GM12878 (cell line): ENCODE data around the gene SPARC. TPM values are rescaled to one million over a fixed set of nuclear protein-coding genes. Genes with fewer than 3 reads are reported as not detected.
A peak's percentile ranks its signal among the peaks of the same experiment; 100 is the strongest.

Experiments
- ATAC-seq: fragments of 200-7000 bp; cut with Tn5 transposase; 3 replicates; pipeline ENCODE4 v1.9.1; 2020; ENCODE audit warnings: mild to moderate bottlenecking, moderate library complexity
- BruUV-seq: library from RNA; stranded (reverse); fragments of 400-500 nt; replicated peaks from 2 replicates; lab custom pipeline; 2021; lab: Mats Ljungman, UMichigan
- CTCF ChIA-PET: fragments of 300-600 bp; sonication (Branson Sonifier 250); formaldehyde crosslinking; extraction: SDS; loops from one replicate; lab custom pipeline; 2021; ENCODE audit warnings: inconsistent platforms; lab: Yijun Ruan, JAX
- POLR2A ChIA-PET: fragments of 350-600 bp; formaldehyde crosslinking; extraction: SDS; loops from one replicate; lab custom pipeline; 2021; ENCODE audit warnings: inconsistent platforms; lab: Charles Lee
- RAD21 ChIA-PET: fragments of 300-600 bp; sonication (Branson Sonifier 250); formaldehyde crosslinking; loops from one replicate; lab custom pipeline; 2023; ENCODE audit warnings: antibody characterized with exemption; ENCODE audit not compliant: unreplicated experiment; lab: Charles Lee
- SMC1A ChIA-PET: fragments of 300-600 bp; sonication (Branson Sonifier 250); formaldehyde crosslinking; loops from one replicate; lab custom pipeline; 2023; ENCODE audit not compliant: unreplicated experiment, uncharacterized antibody; lab: Charles Lee
- DNase-seq: peaks from one replicate; pipeline ENCODE4 v3.0.0-alpha.2; 2011; ENCODE audit warnings: low read depth, low spot score
- FAIRE-seq: peaks from 3 replicates; lab custom pipeline; 2011; peaks lifted over from hg19 to GRCh38; lab: Jason Lieb, UNC
- H2AFZ ChIP-seq: 2 replicates; pipeline ENCODE4 v1.6.0; 2011; ENCODE audit warnings: low read depth, low read length, control low read depth; ENCODE audit not compliant: control insufficient read depth
- H3K27ac ChIP-seq: 2 replicates; pipeline ENCODE4 v1.5.1; 2011; ENCODE audit warnings: control low read depth; ENCODE audit not compliant: control insufficient read depth, insufficient read depth
- H3K27me3 ChIP-seq, 2 experiments: replicated peaks in 1 of 2; 2 replicates each; pipeline versions ENCODE4 v1.6.0 to v1.6.1; 2011; ENCODE audit warnings: low read length in 1 of 2; ENCODE audit not compliant: control insufficient read depth in 2 of 2, insufficient read depth in 2 of 2
- H3K36me3 ChIP-seq, 2 experiments: 2 replicates each; pipeline ENCODE4 v1.5.1; 2011; ENCODE audit warnings: low read length in 1 of 2; ENCODE audit not compliant: control insufficient read depth in 2 of 2, insufficient read depth in 2 of 2
- H3K4me1 ChIP-seq: 2 replicates; pipeline ENCODE4 v1.6.1; 2011; ENCODE audit warnings: mild to moderate bottlenecking, low read length, moderate library complexity, mixed read lengths; ENCODE audit not compliant: control insufficient read depth, insufficient read depth
- H3K4me2 ChIP-seq: 2 replicates; pipeline ENCODE4 v1.6.0; 2011; ENCODE audit warnings: control low read depth; ENCODE audit not compliant: control insufficient read depth, insufficient read depth
- H3K4me3 ChIP-seq: fragments of 200-600 bp; sonication (generic); 2 replicates; pipeline ENCODE4 v1.5.1; 2016
- H3K79me2 ChIP-seq: 2 replicates; pipeline ENCODE4 v1.6.0; 2011; ENCODE audit warnings: low read length; ENCODE audit not compliant: control insufficient read depth, insufficient read depth
- H3K9ac ChIP-seq: 2 replicates; pipeline ENCODE4 v1.8.0; 2011; ENCODE audit warnings: low read length, control low read depth, mixed read lengths; ENCODE audit not compliant: control insufficient read depth, insufficient read depth
- H3K9me3 ChIP-seq: replicated peaks from 3 replicates; pipeline ENCODE4 v1.5.1; 2011; ENCODE audit warnings: mild to moderate bottlenecking, low read length; ENCODE audit not compliant: control insufficient read depth, insufficient read depth
- H4K20me1 ChIP-seq: 2 replicates; pipeline ENCODE4 v1.6.0; 2011; ENCODE audit not compliant: control insufficient read depth, insufficient read depth
- CHD4 ChIP-seq: fragments of 200-600 bp; sonication (generic); IDR thresholded peaks from 2 replicates; pipeline ENCODE4 v1.6.1; 2016; ENCODE audit warnings: mild to moderate bottlenecking
- CTCF ChIP-seq, 3 experiments: IDR thresholded peaks in 2 of 3; conservative IDR thresholded peaks in 1 of 3; 2 replicates each; pipeline ENCODE4 v1.5.1; 2011; ENCODE audit warnings: low read depth in 3 of 3, low read length in 3 of 3, mild to moderate bottlenecking in 3 of 3, control low read depth in 2 of 3, moderate library complexity in 2 of 3, inconsistent platforms in 1 of 3, mixed read lengths in 1 of 3; ENCODE audit not compliant: control insufficient read depth in 2 of 3, insufficient read depth in 1 of 3; ENCODE audit errors: extremely low read depth in 1 of 3
- DPF2 ChIP-seq: fragments of 450-650 bp; IDR thresholded peaks from 2 replicates; pipeline ENCODE4 v1.6.1; 2017; ENCODE audit warnings: mild to moderate bottlenecking
- FOXK2 ChIP-seq: fragments of 450-650 bp; IDR thresholded peaks from 2 replicates; pipeline ENCODE4 v1.6.1; 2017; ENCODE audit warnings: mild to moderate bottlenecking, moderate library complexity
- MAX ChIP-seq: IDR thresholded peaks from 2 replicates; pipeline ENCODE4 v1.6.1; 2012; ENCODE audit warnings: low read depth, low read length, improper control_type of control experiment
- NBN ChIP-seq: fragments of 450-650 bp; IDR thresholded peaks from 2 replicates; pipeline ENCODE4 v1.6.1; 2016
- RCOR1 ChIP-seq: conservative IDR thresholded peaks from 2 replicates; pipeline ENCODE4 v1.6.1; 2012; ENCODE audit warnings: low read depth, low read length, improper control_type of control experiment
- RUNX3 ChIP-seq: IDR thresholded peaks from 2 replicates; pipeline ENCODE4 v1.6.1; 2012; ENCODE audit warnings: low read length, inconsistent platforms
- SIN3A ChIP-seq: IDR thresholded peaks from 2 replicates; pipeline ENCODE4 v1.6.1; 2012; ENCODE audit warnings: low read depth, low read length, improper control_type of control experiment
- SMC3 ChIP-seq: IDR thresholded peaks from 2 replicates; pipeline ENCODE4 v1.6.1; 2011; ENCODE audit warnings: low read length, improper control_type of control experiment, borderline replicate concordance
- TCF7 ChIP-seq: IDR thresholded peaks from 2 replicates; pipeline ENCODE4 v1.6.1; 2014; ENCODE audit warnings: antibody characterized with exemption, borderline replicate concordance
- ZNF24 ChIP-seq: fragments of 450-650 bp; IDR thresholded peaks from 2 replicates; pipeline ENCODE4 v1.6.1; 2017; ENCODE audit warnings: antibody characterized with exemption, mild to moderate bottlenecking
- WGBS: methylation state at CpG from one replicate; pipeline ENCODE4 v1.1.6; 2016; ENCODE audit warnings: low lambda C conversion rate; ENCODE audit not compliant: insufficient replicate concordance, insufficient coverage; ENCODE audit errors: missing lambda C conversion rate; 5-methylcytosine and 5-hydroxymethylcytosine counted together
- in situ Hi-C: fragments of 300-500 bp; cut with MboI; formaldehyde crosslinking; loops from 9 replicates; pipeline ENCODE4 v1.14.3; 2018; ENCODE audit warnings: mixed read lengths
- intact Hi-C: fragments of 100-400 bp; cut with micrococcal nuclease; formaldehyde crosslinking; loops from one replicate; pipeline ENCODE4 v1.14.2; 2022; ENCODE audit not compliant: unreplicated experiment
- polyA plus RNA-seq, 11 experiments: library from polyadenylated mRNA; depleted of rRNA in 4 of 11; unstranded in 6 of 11; stranded (reverse) in 5 of 11; fragments of >200 nt; fragmentation: Nextera tagmentation in 4 of 11; fragmentation: Illumina TruSeq in 1 of 11; extraction: Ambion mirVana in 4 of 11; extraction: Trizol in 1 of 11; gene quantifications; 1 replicate in 1 of 11; 2 replicates in 10 of 11; pipeline versions ENCODE4 v1.2.1 to v1.2.3, GENCODE V29; 2011 to 2016; ENCODE audit warnings: inconsistent platforms in 2 of 11, missing spikeins in 2 of 11, low read depth in 1 of 11
- total RNA-seq, 4 experiments: library from RNA; depleted of rRNA in 3 of 4; stranded (reverse); fragments of >200 nt in 3 of 4; fragmentation: Illumina TruSeq in 1 of 4; extraction: Trizol in 1 of 4; gene quantifications; 2 replicates each; pipeline versions ENCODE4 v1.2.1 to v1.2.3, GENCODE V29; 2013 to 2021
- TF ChIP-seq, protein P1 (sequence below): fragments of 450-650 bp; conservative IDR thresholded peaks from 2 replicates; pipeline ENCODE4 v1.6.1; 2017; ENCODE audit warnings: mild to moderate bottlenecking, moderate library complexity

The SPARC gene
- total and polyA plus RNA-seq, 10 of the 15 experiments (the other 5 are each of a cell fraction or from before 2014, with no cell fraction given) = 29.6 to 154 (median 57.0) TPM

DNA sequence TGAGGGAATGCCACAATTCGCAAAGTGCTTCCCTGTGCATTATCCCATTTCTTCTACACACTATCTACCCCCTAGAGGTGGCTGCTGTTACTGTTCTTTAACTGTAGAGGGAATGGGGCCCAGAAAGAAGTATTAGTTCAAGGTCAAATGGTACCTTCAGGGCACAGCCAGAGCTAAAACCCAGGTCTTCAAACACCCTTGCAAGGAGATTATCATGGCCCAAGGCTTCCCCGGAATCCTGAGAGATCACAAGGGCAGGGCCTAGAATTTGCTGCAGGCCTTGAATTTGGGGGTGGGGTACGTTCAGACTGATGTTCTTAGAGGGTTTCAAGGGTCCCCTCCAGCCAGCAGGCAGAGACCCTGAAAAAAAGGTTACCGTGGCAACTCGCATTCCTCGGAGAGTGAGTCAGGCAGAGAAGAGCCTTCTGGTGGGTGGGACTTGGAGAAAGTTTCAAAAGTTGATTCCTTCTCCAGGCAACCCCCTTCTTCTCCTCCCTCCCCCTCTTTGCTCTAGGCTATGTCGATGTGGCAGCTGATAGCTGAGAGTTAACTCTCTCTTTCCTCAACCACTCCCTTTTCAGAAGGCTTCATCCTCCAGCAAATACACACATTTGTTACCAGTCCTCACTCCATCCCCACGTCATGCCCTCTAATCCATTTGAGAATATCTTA, 1.9 kb downstream of the SPARC start:
- Histone ChIP-seq H3K36me3 (no peaks in the 10 kb centered on the region), H3K9me3 (no peaks in the 10 kb centered on the region), H3K27me3 (no peaks in the 10 kb centered on the region), H4K20me1 (no peaks in the 10 kb centered on the region), H3K4me1 (peaks cover 10% of the 10 kb centered on the region), H3K4me2 (peak overlapping the region; percentile 60), H2AFZ (no peak overlapping the region), H3K9ac (peak overlapping the region; percentile 37; the same call in 1 of the 2 replicates), H3K4me3 (peak overlapping the region; percentile 88), H3K79me2 (peaks cover 33% of the 10 kb centered on the region), H3K27ac (no peak overlapping the region; the same call in 1 of the 2 replicates)
- FAIRE-seq (no peak), DNase-seq (no peak), ATAC-seq (peak; percentile 31; the same call in 1 of the 3 replicates)
- no peak for TF ChIP-seq RCOR1
- TF ChIP-seq SIN3A = no peak
- TF ChIP-seq TCF7 = no peak
- no peak for TF ChIP-seq ZNF24
- TF ChIP-seq CTCF (IDR thresholded peaks at IDR 0.05 in 2 of 3, conservative IDR thresholded peaks at IDR 0.05 in 1 of 3; ENCODE audit: control insufficient read depth in 2 of 3, extremely low read depth in 1 of 3, insufficient read depth in 1 of 3, low read depth in 3 of 3, low read length in 3 of 3) = peak; percentile 0 to 40 (median 27); a peak in 3 of 6 replicates
- no peak for TF ChIP-seq DPF2
- no peak for TF ChIP-seq CHD4
- TF ChIP-seq FOXK2 = no peak
- TF ChIP-seq SMC3 = peak; percentile 5; the same call in 1 of the 2 replicates
- TF ChIP-seq, protein P1, sequence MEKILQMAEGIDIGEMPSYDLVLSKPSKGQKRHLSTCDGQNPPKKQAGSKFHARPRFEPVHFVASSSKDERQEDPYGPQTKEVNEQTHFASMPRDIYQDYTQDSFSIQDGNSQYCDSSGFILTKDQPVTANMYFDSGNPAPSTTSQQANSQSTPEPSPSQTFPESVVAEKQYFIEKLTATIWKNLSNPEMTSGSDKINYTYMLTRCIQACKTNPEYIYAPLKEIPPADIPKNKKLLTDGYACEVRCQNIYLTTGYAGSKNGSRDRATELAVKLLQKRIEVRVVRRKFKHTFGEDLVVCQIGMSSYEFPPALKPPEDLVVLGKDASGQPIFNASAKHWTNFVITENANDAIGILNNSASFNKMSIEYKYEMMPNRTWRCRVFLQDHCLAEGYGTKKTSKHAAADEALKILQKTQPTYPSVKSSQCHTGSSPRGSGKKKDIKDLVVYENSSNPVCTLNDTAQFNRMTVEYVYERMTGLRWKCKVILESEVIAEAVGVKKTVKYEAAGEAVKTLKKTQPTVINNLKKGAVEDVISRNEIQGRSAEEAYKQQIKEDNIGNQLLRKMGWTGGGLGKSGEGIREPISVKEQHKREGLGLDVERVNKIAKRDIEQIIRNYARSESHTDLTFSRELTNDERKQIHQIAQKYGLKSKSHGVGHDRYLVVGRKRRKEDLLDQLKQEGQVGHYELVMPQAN = no peak
- TF ChIP-seq NBN = no peak
- TF ChIP-seq RUNX3 = no peak
- no peak for TF ChIP-seq MAX
- in situ Hi-C loops = no loop called here
- ChIA-PET POLR2A (interaction anchor here (0.7 to 1.6 kb wide), 3 partner anchors 9 to 346 kb away, joined by 3 to 7 read pairs (median 7); no protein-coding TSS in a partner anchor), SMC1A (interaction anchor here (0.6 to 1.9 kb wide), 7 partner anchors 11 to 197 kb away, joined by 3 to 5 read pairs (median 3); no protein-coding TSS in a partner anchor), CTCF (interaction anchor here (0.6 to 4.5 kb wide), 7 partner anchors 10 to 459 kb away, joined by 3 to 23 read pairs (median 4); no protein-coding TSS in a partner anchor), RAD21 (interaction anchor here (1.2 to 1.4 kb wide), 3 partner anchors 27 to 55 kb away, joined by 4 read pairs; no protein-coding TSS in a partner anchor)
- intact Hi-C loops = no loop called here
- 80% methylated on average over 7 of the region's 8 CpGs for WGBS
- no TSS peak for BruUV-seq
